GM18873 (cell line): ENCODE measurements around the gene TMEM174.
A peak's percentile ranks its signal among the peaks of the same experiment; 100 is the strongest.

Source experiments
- ATAC-seq: cut with Tn5 transposase; IDR thresholded peaks from one replicate; pipeline ENCODE4 v1.9.1; 2021; ENCODE audit warnings: mild to moderate bottlenecking, moderate library complexity, moderate number of reproducible peaks; ENCODE audit not compliant: unreplicated experiment, low FRiP score

The TMEM174 gene

DNA sequence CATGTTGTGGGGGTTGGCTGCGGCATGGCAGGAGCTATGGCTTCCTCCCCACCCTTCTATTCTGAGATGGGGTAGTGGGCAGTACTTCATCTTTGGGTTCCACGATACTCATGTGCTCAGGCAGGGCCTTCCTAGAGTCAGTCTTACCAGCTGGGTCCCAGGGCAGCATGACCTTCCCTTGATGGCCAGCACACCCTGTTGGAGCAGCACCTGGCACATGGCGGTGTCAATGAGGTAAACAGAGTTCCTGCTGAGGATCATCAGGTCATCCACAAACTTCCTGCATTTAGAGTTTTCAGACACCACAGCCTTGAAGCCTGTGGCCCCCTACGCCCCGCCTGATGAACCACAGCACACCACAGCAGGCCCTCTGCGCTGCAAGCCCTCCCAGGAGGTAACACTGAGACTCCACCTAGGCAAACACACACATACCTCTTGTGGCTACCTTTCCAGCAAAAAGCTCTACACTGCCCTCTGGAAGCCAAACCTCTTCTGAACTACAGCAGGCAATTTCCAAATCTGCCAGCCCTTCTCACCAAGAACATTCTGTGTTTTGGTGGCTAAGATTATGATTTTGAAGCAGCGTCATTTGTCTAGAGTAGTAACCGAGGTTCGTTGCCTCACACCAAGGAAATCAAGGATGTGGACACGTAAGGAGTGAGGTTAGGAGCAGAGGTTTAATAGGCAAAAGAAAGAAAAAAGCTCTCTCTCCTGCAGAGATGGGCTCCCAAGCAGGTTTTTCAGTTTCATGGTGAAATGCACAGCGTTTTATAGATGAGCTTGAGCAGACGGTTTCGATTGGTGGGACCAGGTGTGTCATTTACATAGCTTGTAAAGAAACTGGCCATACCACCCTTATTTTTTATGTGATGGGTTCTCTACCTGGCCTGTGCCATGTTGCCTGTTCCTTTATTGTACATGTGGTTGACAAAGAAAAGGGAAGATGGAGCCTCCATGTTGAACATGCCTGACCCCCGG is 20.3 kb upstream of the TMEM174 start:
- ATAC-seq = no peak

DNA sequence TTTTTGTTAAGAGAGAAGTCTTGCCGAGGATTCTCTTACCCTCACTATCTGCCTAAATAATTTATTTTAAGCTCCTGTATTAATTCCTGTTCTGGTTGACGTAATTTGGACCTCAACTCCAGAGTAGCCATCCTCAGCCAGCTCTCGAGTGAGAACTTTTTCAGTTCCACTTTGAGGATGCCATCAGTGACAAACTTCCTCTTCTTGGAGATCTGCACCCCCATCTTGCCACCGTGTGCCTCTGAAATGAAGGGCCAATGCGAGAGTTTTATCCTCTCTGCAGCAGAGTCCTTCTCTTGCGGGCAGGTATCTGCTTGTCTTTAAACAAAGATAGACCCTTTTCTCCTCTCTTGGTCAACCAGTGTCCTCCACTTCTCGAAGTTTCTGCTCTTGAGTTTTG is 19.5 kb upstream of the TMEM174 start:
- no peak for ATAC-seq

DNA sequence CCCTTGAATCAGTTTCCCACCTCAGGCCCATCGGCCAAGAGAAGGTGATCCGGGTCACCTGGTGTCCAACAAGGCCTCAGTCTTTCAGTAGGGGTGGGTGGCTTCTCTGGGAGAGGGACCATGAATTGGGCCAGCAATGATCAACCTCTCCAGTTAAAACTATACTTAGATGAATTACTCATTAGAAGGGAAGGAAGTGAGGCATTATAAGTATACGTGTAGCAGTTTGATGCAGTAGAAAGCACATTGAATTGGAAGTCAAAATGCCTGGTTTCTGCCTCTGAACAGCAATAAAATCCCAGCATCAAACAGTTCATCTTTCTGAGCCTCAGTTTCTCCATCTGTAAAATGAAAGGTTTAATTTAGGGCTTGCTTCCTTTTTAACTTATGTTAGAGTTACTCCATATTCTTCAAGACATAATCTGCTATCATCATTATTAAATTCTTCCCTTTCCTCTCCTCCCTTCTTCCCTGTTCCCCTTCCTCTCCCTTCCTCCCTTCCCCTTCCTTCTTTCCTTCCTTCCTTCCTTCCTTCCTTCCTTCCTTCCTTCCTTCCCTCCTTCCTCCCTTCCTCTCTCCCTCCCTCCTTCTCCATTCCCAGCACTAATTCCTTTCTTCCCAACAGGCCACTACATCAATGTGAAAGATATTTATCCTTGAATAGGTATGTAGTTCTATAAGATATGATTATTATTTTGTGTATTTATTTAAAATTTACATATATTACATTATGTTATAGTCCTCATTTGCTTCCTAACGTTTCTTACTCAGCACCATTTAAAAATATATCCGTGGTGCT is 18.6 kb upstream of the TMEM174 start:
- ATAC-seq = no peak

DNA sequence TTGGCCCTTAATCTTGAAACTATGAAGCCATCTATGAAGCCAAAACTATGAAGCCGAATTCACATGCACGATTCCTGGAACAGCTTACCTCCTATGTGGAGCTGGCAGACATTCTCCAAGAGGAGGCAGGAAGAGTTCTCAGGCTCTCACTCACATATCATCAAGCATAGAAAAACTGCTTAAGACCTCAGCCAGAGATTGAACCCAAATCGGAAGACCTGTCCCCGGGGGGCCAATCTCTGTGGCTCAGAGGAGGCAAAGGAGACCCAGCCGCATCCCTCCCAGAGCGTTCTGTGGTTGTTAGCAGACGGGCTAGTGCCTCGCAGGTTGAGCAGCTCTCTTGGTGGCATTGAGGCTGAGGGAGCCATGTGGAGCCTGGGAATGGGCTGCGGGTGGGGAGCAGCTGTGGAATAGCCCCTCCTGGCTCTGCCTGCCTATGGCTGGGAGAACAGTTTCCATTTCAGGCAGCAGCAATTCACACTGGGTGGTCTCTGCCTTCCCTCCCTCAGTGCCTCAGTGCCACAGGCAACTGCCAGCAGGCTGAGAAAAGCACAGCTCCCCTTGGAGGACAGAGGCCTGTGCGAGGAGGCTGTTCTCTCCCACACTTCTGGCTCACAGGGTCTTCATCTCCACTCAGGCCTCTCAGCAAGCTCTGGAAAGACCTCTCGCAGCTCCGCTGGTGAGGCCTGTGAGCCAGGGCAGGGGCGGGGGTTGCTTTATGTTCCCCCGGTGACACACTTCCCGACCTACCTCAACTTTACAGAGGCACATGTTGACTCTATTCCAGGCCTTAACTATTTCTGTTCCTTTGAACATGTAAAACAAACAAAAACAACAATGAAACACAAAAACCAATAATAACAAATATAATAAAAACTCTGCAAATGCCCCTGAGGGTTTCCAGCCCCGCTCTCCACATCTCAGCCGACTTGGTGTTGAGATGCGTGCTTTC is 17.4 kb upstream of the TMEM174 start:
- ATAC-seq = no peak

DNA sequence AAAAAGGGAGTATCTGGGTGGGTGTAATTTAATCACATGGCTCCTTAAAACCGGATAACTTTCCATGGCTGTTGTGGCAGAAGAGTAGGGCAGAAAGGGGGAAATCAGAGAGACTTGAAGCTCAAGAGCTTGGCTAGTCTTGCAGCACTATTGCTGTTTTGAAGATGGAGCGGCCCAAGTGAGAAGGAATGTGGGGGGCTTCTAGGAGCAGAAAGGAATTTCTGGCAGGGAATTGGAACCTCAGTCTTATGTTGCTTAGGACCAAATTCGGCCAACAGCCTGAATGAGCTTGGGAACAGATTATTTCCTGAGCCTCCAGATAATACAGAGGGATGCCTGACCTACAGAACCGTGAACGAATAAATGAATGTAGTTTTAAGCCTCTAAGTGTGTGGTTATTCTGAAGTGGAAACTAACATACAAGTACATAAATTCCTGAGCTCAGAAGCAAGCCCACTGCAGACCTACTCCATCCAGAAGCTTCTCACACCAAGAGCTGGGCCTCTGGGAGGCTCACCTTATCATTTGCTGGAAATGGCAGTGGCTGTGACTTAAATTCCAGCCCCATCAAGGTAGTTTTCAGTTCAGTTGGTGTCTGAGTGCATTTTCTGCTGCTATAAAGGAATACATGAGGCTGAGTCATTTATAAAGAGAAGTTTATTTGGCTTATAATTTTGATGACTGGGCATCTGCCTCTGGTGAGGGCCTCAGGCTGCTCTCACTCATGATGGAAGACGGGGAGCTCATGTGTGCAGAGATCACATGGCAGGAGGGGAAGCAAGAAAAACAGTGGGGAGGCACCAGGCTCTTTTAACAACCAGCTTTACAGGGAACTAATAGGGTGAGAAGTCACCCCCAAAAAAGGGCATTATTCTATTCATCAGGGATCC is 15.3 kb upstream of the TMEM174 start:
- no peak for ATAC-seq

DNA sequence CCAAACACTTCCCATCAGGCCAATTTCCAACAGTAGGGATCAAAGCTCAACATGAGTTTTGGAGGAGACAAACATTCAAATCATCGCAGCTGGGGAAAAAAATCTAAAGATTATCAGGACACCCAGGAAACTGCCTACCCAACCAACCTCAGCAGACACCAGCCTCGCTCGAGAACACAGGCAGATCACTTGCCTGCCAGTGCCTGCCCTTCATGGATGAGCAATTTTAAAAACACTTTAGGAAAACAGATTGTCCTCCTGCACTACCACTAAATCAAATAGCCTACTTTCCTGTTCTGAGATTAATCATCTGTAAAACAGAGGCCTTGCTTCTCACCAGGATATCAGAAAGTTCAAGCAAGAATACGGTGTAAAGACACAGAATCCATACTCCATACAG is 14.7 kb upstream of the TMEM174 start:
- ATAC-seq = no peak

DNA sequence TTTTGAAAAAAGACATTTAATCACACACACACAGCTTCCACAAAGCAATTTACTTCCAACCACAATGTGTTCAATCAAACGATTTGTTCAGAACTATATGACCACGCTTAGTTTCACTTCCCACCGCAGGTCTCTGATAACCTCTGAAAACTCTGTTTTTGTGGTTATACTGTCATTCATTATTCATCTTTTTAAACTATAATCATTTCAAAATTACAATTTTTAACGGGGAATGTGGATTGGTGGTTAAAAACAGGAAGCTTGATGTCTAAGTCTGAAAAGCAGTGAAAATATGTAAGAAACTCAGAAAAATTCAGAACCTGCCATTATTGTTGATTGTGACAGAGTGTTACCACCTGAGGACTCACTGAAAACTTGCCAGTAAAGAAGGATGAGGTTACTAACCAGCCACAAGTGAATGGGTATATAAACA is 12.7 kb upstream of the TMEM174 start:
- peak; percentile 69 for ATAC-seq

DNA sequence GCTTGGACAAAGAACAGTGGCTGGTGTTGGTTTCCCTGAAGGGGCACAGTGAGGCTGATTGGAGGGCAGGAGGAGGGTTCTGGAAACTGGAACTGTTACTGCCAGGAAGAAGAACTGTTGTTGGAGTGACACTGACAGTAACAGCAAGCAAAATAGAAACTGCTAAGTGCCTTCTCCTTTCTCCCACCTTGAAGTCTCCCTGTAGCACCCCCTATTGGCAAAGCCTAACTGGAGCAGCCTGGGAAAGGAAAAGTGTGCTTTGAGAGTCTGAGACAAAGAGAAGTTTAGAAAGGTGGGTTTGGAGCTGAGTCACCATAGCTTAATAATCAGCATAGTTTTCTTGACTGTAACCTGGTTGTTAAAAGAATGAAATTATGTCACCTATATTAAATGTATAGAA is 2.5 kb upstream of the TMEM174 start:
- no peak for ATAC-seq

DNA sequence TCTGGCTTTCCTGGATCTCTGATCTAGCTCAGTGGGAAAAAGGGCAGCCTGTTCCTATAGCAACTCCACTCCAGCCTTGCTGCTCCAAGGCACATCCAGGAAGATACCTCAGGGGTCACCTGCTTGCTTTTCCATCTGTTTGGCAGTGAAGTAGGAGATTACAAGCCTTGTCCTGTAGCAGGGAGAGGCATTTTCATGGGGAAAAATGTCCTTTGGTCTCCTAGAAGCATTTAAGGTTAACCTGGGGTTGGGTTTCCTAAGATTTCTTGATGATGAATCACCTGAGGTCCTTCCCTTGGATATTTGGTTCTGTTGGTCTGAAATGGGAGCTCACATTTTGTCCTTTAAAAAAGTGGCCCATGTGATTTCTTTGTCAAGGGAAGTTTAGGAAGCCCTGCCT is 1.5 kb upstream of the TMEM174 start:
- no peak for ATAC-seq

DNA sequence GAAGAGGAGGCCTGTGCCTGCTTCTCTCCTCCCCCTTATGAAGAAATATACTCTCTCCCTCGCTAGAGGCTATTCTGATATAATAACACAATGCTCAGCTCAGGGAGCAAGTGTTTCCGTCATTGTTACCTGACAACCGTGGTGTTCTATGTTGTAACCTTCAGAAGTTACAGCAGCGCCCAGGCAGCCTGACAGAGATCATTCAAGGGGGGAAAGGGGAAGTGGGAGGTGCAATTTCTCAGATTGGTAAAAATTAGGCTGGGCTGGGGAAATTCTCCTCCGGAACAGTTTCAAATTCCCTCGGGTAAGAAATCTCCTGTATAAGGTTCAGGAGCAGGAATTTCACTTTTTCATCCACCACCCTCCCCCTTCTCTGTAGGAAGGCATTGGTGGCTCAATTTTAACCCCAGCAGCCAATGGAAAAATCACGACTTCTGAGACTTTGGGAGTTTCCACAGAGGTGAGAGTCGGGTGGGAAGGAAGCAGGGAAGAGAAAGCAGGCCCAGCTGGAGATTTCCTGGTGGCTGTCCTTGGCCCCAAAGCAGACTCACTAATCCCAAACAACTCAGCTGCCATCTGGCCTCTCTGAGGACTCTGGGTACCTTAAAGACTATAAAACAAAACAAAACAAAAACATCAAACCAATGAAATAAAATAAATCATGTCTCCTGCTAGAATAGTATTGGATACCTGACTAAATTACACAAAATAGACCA is 1.3 kb downstream of the TMEM174 start:
- ATAC-seq = no peak

DNA sequence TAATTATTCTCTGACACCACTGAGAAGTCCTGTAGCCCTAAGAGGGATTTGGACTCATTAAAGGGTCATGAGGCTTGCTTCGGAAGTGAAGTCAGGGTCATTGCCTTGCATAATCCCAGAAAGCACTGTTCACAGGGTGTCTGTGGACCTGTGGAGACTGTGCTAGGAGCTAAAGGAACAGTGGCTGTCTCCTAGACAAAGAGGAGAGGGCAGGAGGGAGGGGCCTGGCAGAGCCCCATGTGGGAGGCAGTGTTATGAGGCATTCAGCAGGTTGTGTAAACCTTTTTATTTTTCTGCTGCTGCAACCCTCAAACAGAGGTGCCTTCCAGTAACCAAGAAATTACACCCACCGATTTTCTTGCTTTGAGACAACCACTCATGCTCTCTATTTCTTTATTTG is 3.3 kb downstream of the TMEM174 start:
- ATAC-seq = no peak

DNA sequence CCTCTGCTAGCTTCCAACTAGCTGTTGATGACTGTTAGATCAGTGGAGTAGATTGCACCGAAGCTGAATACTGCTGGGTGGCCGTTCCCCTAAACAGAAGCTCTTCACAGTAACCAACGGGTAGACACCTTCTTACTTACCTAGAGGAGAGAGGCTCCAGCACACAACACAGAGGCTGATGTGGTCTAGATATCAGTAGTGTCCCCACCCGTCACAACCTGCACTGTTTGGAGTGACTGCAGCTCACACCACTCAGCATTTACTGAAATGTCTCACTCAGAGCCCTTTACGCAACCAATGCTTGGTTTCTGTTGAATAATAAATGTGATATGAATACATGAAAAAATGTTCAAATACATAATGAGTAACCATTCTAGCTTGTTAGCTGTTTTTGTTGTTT is 5.3 kb downstream of the TMEM174 start:
- ATAC-seq = no peak

DNA sequence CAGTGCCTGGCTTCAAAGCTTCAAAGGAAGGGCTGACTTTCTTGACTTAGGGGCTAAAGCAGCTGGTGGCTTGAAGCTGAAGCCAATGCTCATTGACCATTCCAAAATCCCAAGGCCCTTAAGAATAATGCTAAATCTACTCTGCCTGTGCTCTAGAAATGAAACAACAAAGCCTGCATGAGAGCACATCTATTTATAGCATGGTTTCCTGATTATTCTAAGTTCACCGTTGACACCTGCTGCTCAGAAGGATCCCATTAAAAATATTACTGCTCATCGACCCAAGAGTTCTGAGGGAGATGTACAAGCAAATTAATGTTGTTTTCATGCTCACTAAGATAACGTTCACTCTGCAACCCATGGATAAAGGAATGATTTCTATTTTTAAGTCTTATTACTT is 6.7 kb downstream of the TMEM174 start:
- ATAC-seq = no peak

DNA sequence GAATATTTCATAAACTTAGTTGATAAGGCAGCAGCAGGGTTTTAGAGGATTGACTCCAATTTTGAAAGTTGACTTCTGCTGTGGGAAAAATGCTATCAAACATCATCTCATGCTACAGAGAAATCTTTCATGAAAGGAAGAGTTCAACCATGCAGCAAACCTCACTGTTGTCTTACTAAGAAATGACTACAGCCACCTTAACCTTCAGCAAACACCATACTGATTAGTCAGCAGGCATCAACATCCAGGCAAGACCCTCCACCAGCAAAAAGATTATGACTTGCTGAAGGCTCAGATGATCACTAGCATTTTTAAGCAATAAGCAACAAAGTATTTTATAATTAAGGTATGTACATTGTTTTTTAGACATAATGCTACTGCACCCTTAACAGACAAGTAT is 7.6 kb downstream of the TMEM174 start:
- no peak for ATAC-seq

DNA sequence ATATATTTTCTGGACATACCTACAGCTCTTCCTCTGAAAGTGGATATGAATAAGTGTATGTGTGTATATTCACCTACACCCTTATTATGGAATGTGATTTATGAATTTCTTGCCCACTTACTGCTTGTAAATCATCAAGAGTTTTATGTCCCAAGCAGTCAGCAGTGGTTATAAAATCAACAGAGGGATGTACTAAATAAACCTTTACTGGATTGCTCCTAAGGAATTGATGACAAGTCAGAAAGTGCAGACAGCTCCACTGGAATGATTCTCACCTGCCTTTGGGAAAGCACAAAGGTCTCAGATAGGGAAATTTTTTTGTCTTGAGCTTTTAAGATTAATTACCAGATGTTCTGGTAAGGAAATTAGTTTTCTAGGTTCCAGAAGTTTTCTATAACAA is 9.3 kb downstream of the TMEM174 start:
- no peak for ATAC-seq

DNA sequence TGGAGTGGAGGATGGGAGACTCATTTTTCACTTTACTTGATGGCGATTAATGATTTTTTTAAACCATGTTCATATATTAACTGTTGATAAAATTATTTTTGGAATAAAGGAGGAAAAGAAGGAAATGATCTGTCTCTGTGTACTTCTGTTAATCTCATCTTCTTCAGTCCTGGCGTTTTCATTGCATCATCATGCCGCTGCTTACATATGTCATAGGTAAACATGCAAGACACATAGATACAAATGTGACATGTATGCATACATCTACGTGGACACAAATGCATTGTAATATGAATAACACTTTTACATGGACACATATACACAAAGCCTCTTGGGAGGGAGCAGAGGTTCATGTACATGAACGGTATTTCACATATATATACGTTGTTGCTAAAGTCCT is 10.0 kb downstream of the TMEM174 start:
- no peak for ATAC-seq

DNA sequence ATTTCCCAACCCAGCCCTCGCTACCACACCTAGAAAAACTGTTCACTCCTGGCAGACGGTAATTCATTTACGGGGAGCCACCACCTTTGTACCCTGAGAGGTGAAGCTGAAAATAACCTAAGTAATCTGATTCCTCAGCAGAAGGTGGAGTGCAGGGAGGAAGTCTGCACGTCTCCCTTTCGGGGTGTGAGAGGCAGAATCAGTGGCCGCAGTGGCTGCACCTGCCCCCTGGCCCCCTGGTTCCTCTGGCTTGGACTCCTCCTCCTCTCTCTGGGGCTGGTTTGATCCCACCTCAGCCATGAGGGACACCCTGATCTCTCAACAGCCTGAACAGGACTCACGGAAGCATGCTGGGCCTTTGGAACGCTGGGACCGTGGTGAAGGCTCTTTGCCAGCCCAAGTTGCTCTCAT is 10.5 kb downstream of the TMEM174 start:
- ATAC-seq = no peak

DNA sequence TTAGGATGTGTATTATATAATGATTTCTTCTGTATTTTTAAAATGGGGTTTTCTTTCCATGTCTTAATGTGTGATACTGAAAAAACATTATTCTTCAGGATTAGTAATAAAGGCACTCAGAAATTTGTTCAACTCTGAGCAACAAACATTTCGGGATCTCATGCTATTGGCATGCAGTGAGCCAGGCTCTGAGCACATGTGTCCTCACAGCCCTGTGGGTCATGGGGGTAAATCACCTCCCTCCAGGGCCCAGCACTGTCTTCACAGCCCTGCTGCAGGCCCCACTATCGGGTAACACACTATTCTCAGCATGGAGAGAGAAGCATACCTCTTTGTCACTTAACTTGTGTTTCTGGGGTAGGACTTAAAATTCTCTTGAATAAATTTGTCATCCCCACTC is 14.0 kb downstream of the TMEM174 start:
- ATAC-seq = no peak
